HG03159 (cell line): Measurements from ENCODE around the gene MICU1.
"Not testable (repeated sequence)": the region's sequence is repeated elsewhere in the genome, so short reads cannot be mapped to it uniquely, and the experiment has no call there.

Source experiments
- ATAC-seq: cut with Tn5 transposase; IDR thresholded peaks from one replicate; pipeline ENCODE4 v1.9.1; 2021; ENCODE audit warnings: mild to moderate bottlenecking, moderate library complexity; ENCODE audit not compliant: unreplicated experiment

The MICU1 gene

GRCh38 chr10:72353028-72353964, 272.6 kb downstream of the MICU1 start:
- no peak for ATAC-seq

GRCh38 chr10:72351479-72351878, 274.4 kb downstream of the MICU1 start:
- no peak for ATAC-seq

- ATAC-seq, result no peak
Measured at GRCh38 chr10:72349438-72349837, 276.4 kb downstream of the MICU1 start.

- ATAC-seq, result no peak
Measured at GRCh38 chr10:72348282-72348681, 277.6 kb downstream of the MICU1 start.

- ATAC-seq, result not testable (repeated sequence)
Measured at GRCh38 chr10:72346117-72346516, 279.8 kb downstream of the MICU1 start.

- ATAC-seq, result no peak
Measured at GRCh38 chr10:72344932-72345331, 280.9 kb downstream of the MICU1 start.

GRCh38 chr10:72342911-72343310, 283.0 kb downstream of the MICU1 start:
- no peak for ATAC-seq

- no peak for ATAC-seq
Measured at GRCh38 chr10:72340510-72341261, 285.2 kb downstream of the MICU1 start.

- no peak for ATAC-seq
Measured at GRCh38 chr10:72338180-72338579, 287.7 kb downstream of the MICU1 start.

- no peak for ATAC-seq
Measured at GRCh38 chr10:72337722-72338121, 288.2 kb downstream of the MICU1 start.

GRCh38 chr10:72337039-72337629, 288.7 kb downstream of the MICU1 start:
- no peak for ATAC-seq

GRCh38 chr10:72336259-72337038, 289.4 kb downstream of the MICU1 start:
- ATAC-seq, result no peak

GRCh38 chr10:72335394-72336258, 290.3 kb downstream of the MICU1 start:
- ATAC-seq, result peak; percentile 37

GRCh38 chr10:72334825-72335393, 291.0 kb downstream of the MICU1 start:
- peak; percentile 58 for ATAC-seq

- peak; percentile 2 for ATAC-seq
Measured at GRCh38 chr10:72334196-72334824, 291.6 kb downstream of the MICU1 start.

- no peak for ATAC-seq
Measured at GRCh38 chr10:72333112-72334015, 292.5 kb downstream of the MICU1 start.

- no peak for ATAC-seq
Measured at GRCh38 chr10:72332423-72333111, 293.3 kb downstream of the MICU1 start.
